ENCODE measurements around the gene PPIE.

The PPIE gene

DNA sequence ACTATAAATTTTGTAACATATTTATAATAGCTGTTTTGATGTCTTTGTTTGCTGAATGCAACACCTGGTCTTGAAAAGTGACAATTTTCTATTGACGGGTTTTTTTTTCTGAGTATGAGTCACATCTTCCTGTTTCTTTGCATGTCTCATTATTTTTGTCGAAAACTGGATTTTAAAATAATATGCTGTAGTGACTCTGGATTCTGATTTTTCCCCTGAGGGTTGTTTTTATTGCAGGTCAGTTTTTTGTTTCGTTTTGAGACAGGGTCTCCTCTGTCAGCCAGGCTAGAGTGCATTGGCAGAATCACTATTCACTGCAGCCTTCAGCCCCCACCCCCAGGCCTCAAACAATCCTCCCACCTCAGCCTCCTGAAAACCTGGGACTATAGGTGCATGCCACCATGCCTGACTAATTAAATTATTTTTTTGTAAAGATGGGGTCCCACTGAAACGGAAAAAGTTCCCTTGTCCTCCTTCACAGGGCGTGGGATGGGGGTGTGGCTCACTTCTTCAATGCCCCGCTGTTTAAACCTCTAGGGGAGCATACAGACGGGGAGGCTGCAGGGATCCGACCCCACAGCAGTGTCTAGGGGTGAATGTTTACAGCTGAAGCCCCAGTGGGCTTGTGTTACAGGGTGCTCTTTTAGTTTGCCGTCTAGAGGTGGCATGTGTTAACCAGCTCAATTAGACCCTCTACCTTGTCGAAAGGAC, 11.3 kb upstream of the PPIE start:
- no peak overlapping the region for H3K27ac Mint-ChIP-seq (ENCODE audit: low read depth)
- H3K4me1 Mint-ChIP-seq: no peaks in the 10 kb centered on the region
- ATAC-seq (replicated peaks; ENCODE audit: extremely low read depth, poor library complexity, severe bottlenecking) (no peak), DNase-seq (ENCODE audit: low spot score in 2 of 2) (no peak)
- no peaks in the 10 kb centered on the region for H3K36me3 Mint-ChIP-seq (ENCODE audit: insufficient read depth)
- no peaks in the 10 kb centered on the region for H3K9me3 Mint-ChIP-seq
- H3K27me3 Mint-ChIP-seq: peaks cover 71% of the 10 kb centered on the region
- H3K4me3 Mint-ChIP-seq: no peak overlapping the region

DNA sequence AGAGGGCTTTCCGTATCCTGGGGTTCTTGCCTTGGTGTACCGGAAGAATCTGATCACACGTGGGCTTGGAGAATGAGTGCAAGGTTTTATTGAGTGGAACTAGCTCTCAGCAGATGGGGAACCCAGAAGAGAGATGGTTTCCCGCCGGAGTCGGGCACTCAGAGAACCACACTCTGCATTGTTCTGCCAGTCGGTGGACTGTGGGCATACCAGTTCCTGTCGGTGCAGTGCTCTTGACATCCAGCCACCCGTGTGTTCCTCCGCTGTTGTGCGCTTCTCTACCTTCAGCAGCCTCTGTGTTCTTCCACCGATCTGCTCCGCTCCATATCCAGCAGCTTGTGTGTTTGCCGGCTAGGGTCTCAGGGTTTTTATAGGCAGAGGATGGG, 10.8 kb upstream of the PPIE start:
- Mint-ChIP-seq H3K36me3 (ENCODE audit: insufficient read depth) (no peaks in the 10 kb centered on the region), H3K4me3 (no peak overlapping the region), H3K27me3 (peaks cover 72% of the 10 kb centered on the region), H3K27ac (ENCODE audit: low read depth) (no peak overlapping the region), H3K9me3 (no peaks in the 10 kb centered on the region), H3K4me1 (no peaks in the 10 kb centered on the region)
- no peak for DNase-seq (ENCODE audit: low spot score in 2 of 2)
- ATAC-seq (replicated peaks; ENCODE audit: extremely low read depth, poor library complexity, severe bottlenecking): no peak

DNA sequence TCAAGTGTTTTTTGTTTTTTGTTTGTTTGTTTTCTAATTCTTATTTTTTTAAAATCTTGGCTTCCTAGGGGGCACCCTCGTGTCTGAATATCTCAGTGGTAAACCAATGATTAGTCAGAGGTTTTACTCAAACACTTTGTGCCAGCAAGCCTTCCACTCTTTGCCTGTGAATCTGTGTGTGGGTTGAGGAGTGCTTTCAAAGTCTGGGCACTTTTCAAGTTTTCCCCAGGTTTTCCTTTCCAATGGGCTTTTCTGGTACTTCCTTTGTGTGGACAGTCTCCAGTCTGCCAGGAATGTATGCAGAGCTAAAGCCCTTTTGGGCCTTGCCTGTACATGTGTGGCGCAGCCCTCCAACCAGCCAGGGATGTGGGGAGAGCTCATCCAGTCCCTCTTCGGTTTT, 9.7 kb upstream of the PPIE start:
- DNase-seq (ENCODE audit: low spot score in 2 of 2) (no peak), ATAC-seq (replicated peaks; ENCODE audit: extremely low read depth, poor library complexity, severe bottlenecking) (no peak)
- no peaks in the 10 kb centered on the region for H3K4me1 Mint-ChIP-seq
- no peak overlapping the region for H3K4me3 Mint-ChIP-seq
- H3K27me3 Mint-ChIP-seq: peaks cover 82% of the 10 kb centered on the region
- no peak overlapping the region for H3K27ac Mint-ChIP-seq (ENCODE audit: low read depth)
- no peaks in the 10 kb centered on the region for H3K9me3 Mint-ChIP-seq
- H3K36me3 Mint-ChIP-seq (ENCODE audit: insufficient read depth): no peaks in the 10 kb centered on the region

DNA sequence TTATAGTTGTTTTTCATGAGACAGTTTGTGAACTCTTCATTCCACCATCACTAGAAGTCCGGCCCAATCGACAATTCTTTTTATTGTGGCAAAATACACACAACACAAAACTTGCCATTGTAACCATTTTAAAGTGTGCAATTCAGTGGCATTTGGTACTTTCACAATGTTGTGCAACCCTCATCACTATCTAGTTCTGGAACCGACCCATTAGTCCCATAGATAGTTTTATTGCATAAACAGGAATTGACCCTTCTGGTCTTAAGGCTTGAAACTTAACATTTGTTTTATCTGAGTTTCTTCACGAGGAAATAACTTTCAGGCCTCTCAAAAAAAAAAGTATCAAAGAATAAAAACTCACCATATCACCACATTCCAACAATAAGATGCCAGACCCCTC, 8.8 kb upstream of the PPIE start:
- H3K4me3 Mint-ChIP-seq: no peak overlapping the region
- H3K27ac Mint-ChIP-seq (ENCODE audit: low read depth): no peak overlapping the region
- H3K4me1 Mint-ChIP-seq: no peaks in the 10 kb centered on the region
- no peaks in the 10 kb centered on the region for H3K36me3 Mint-ChIP-seq (ENCODE audit: insufficient read depth)
- peaks cover 82% of the 10 kb centered on the region for H3K27me3 Mint-ChIP-seq
- ATAC-seq (replicated peaks; ENCODE audit: extremely low read depth, poor library complexity, severe bottlenecking): no peak
- no peaks in the 10 kb centered on the region for H3K9me3 Mint-ChIP-seq
- DNase-seq (ENCODE audit: low spot score in 2 of 2): no peak

GRCh38 chr1:39732730-39733129, 6.0 kb upstream of the PPIE start:
- Mint-ChIP-seq H3K4me3 (no peak overlapping the region), H3K4me1 (peaks cover 8% of the 10 kb centered on the region), H3K27ac (ENCODE audit: low read depth) (no peak overlapping the region), H3K36me3 (ENCODE audit: insufficient read depth) (no peaks in the 10 kb centered on the region), H3K27me3 (peaks cover 68% of the 10 kb centered on the region), H3K9me3 (peaks cover 5% of the 10 kb centered on the region)
- ATAC-seq (replicated peaks; ENCODE audit: extremely low read depth, poor library complexity, severe bottlenecking) (no peak), DNase-seq (ENCODE audit: low spot score in 2 of 2) (no peak)

- no peak overlapping the region for H3K27ac Mint-ChIP-seq (ENCODE audit: low read depth)
- no peak for ATAC-seq (replicated peaks; ENCODE audit: extremely low read depth, poor library complexity, severe bottlenecking)
- H3K27me3 Mint-ChIP-seq: peaks cover 64% of the 10 kb centered on the region
- DNase-seq (ENCODE audit: low spot score in 2 of 2): no peak
- peaks cover 5% of the 10 kb centered on the region for H3K9me3 Mint-ChIP-seq
- no peaks in the 10 kb centered on the region for H3K36me3 Mint-ChIP-seq (ENCODE audit: insufficient read depth)
- peaks cover 12% of the 10 kb centered on the region for H3K4me1 Mint-ChIP-seq
- H3K4me3 Mint-ChIP-seq: no peak overlapping the region
Measured at GRCh38 chr1:39733161-39733560, 5.5 kb upstream of the PPIE start.

DNA sequence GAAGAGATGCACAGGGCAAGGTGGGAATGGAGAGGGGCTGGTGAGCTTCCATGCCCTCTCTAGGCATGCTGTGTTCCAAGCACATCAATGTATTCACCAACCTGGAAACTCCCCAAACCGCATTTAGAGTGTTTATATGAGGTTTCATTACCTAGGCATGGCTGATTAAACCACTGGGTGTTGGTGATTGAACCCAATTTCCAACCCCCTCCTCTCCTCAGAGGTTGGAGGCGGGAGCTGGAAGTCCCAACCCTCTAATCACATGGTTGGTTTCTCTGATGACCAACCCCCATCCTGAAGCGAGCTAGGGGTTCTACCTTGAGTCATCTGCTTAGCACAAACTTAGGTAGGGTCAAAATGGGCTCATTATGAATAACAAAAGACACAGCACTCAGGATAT, 3.0 kb upstream of the PPIE start:
- Mint-ChIP-seq H3K4me3 (no peak overlapping the region), H3K4me1 (peaks cover 33% of the 10 kb centered on the region), H3K9me3 (peaks cover 5% of the 10 kb centered on the region), H3K27me3 (peaks cover 38% of the 10 kb centered on the region), H3K36me3 (ENCODE audit: insufficient read depth) (peaks cover 4% of the 10 kb centered on the region), H3K27ac (ENCODE audit: low read depth) (no peak overlapping the region)
- no peak for DNase-seq (ENCODE audit: low spot score in 2 of 2)
- no peak for ATAC-seq (replicated peaks; ENCODE audit: extremely low read depth, poor library complexity, severe bottlenecking)

DNA sequence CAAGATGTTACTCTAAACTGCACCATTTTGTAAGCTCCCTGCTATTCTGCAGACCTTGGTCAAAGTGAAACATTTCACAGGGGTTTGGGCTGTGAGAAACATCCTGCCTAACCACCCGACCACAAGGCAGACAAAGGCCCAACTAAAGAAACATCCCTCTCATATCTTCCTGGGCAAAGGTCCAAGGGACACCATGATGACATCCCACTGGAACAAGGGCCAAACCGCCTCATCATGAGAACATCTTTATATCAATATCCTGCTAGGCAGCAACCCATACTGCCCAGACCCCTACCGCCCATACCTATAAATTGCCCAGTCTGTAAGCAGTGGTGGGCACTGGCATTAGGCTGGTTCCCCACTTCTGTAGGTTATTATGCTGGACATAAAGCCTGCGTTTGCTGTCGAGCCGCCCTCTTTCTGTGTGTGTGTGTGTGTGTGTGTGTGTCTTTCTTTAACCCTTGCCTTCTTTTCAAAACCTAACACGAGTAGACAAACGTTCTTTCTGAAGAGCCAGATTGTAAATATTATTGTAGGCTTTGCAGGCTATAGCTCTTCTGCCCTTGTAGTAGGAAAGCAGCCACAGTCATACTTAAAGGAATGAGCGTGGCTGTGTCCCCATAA, 1.0 kb upstream of the PPIE start:
- no peak for ATAC-seq (replicated peaks; ENCODE audit: extremely low read depth, poor library complexity, severe bottlenecking)
- peaks cover 33% of the 10 kb centered on the region for H3K4me1 Mint-ChIP-seq
- H3K27ac Mint-ChIP-seq (ENCODE audit: low read depth): peak overlapping the region; percentile 92
- peak overlapping the region; percentile 17 for H3K4me3 Mint-ChIP-seq
- H3K36me3 Mint-ChIP-seq (ENCODE audit: insufficient read depth): peaks cover 18% of the 10 kb centered on the region
- no peak for DNase-seq (ENCODE audit: low spot score in 2 of 2)
- peaks cover 28% of the 10 kb centered on the region for H3K27me3 Mint-ChIP-seq
- H3K9me3 Mint-ChIP-seq: peaks cover 5% of the 10 kb centered on the region

DNA sequence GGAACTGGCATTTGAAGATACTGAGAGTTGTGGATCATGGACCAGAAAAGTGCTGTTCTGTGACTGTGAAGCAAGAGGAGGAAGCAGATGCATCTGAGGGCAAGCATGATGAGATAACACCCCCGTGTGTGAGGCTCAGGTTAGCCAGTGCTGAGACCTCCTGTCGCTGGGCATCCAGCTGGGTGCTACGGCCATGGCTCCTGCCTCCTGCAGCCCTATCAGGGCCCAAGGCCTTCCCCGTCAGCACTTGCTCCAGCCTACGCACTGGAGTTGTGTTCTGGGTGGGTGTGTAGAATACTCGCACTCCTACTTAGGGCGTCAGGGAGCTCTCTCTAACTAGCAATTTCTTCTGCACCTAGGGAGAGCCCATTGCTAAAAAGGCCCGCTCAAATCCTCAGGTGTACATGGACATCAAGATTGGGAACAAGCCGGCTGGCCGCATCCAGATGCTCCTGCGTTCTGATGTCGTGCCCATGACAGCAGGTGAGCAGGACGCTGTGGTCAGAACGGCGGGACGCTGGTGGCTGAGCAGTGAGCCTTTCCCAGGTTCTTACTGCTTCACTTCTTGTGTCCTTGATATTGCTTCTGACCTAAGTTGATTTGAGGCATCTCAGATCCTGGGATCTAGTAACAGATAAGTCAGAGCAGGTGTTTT, 6.5 kb downstream of the PPIE start:
- H3K9me3 Mint-ChIP-seq: no peaks in the 10 kb centered on the region
- H3K27ac Mint-ChIP-seq (ENCODE audit: low read depth): no peak overlapping the region
- ATAC-seq (replicated peaks; ENCODE audit: extremely low read depth, poor library complexity, severe bottlenecking): no peak
- peaks cover 24% of the 10 kb centered on the region for H3K4me1 Mint-ChIP-seq
- no peaks in the 10 kb centered on the region for H3K27me3 Mint-ChIP-seq
- no peak for DNase-seq (ENCODE audit: low spot score in 2 of 2)
- H3K36me3 Mint-ChIP-seq (ENCODE audit: insufficient read depth): peaks cover 75% of the 10 kb centered on the region
- no peak overlapping the region for H3K4me3 Mint-ChIP-seq

DNA sequence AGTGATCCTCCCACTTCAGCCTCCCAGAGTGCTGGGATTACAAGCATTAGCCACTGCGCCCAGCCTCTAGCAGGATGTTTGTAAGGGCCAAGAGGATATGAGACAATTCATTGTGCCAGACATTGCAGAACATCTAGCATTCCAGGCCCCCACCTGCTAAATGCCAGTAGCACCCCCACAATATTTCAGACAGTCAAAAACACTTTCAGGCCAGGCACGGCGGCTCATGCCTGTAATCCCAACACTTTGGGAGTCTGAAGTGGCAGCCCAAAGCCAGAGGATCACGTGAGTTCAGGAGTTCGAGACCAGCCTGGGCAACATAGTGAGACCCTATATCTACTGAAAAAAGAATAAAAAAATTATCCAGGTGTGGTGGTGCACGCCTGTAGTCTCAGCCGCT, 12.9 kb downstream of the PPIE start:
- H3K27me3 Mint-ChIP-seq: no peaks in the 10 kb centered on the region
- no peak overlapping the region for H3K4me3 Mint-ChIP-seq
- no peaks in the 10 kb centered on the region for H3K9me3 Mint-ChIP-seq
- H3K36me3 Mint-ChIP-seq (ENCODE audit: insufficient read depth): peaks cover 61% of the 10 kb centered on the region
- H3K27ac Mint-ChIP-seq (ENCODE audit: low read depth): no peak overlapping the region
- H3K4me1 Mint-ChIP-seq: peaks cover 15% of the 10 kb centered on the region
- no peak for ATAC-seq (replicated peaks; ENCODE audit: extremely low read depth, poor library complexity, severe bottlenecking)
- no peak for DNase-seq (ENCODE audit: low spot score in 2 of 2)

DNA sequence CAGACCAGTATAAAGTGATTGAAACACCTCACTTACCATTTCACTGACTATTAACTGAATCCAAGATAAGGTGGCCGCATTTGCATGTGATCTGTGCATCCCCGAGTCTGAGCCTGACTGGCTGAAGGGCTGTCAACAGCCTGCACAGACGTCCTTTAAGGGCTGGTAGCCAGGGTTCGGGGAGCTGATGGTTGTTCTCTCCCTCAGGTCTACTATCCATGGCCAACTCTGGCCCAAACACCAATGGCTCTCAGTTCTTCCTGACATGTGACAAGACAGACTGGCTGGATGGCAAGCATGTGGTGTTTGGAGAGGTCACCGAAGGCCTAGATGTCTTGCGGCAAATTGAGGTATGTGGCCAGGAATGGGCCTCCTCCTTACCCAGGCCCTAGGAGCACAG, 14.0 kb downstream of the PPIE start:
- Mint-ChIP-seq H3K36me3 (ENCODE audit: insufficient read depth) (peaks cover 55% of the 10 kb centered on the region), H3K9me3 (no peaks in the 10 kb centered on the region), H3K4me3 (no peak overlapping the region), H3K27me3 (no peaks in the 10 kb centered on the region), H3K27ac (ENCODE audit: low read depth) (no peak overlapping the region), H3K4me1 (peaks cover 10% of the 10 kb centered on the region)
- ATAC-seq (replicated peaks; ENCODE audit: extremely low read depth, poor library complexity, severe bottlenecking) (no peak), DNase-seq (ENCODE audit: low spot score in 2 of 2) (no peak)

DNA sequence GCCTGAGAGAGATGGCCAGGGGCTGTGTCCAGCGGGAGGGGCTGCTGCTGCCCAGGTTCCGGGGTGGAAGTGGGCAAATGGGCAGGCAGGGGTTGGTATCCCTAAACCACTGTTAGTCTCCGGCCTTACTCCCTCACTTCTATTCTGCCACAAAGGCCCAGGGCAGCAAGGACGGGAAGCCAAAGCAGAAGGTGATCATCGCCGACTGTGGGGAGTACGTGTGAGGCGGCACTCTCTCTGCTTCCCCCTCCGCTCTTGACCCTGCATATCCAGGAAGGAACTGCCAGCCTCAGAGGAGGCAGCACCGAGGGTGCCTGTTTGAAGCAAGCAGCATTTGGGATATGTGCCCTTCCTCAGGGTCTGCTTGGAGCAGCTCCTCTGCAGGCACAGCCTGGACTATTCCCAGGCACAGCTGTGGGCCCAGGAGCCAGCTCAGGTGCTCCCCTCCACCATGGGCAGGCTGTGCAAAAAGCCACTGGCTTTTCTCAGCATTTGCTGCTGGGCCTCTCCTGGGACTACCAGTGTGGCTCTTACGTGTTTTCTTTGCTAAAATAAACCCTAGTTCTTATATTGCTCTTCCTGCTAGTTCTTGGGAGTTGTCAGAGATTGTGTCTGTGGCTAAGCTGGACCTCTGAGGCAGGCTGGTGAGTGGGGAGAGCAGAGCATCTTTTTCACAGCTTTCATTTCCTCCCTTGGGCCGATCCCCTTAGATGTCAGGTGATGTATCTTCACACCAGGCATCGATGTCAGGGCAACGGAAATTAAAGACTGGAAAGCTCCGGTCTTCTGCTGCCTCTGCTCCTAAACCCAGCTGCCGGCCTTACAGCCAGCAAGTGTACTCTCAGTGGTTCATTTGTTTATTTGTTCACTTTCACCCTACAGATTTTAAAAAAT, 14.7 kb downstream of the PPIE start:
- Mint-ChIP-seq H3K27me3 (no peaks in the 10 kb centered on the region), H3K36me3 (ENCODE audit: insufficient read depth) (peaks cover 53% of the 10 kb centered on the region), H3K4me1 (peaks cover 10% of the 10 kb centered on the region), H3K27ac (ENCODE audit: low read depth) (no peak overlapping the region), H3K9me3 (no peaks in the 10 kb centered on the region), H3K4me3 (no peak overlapping the region)
- DNase-seq (ENCODE audit: low spot score in 2 of 2) (no peak), ATAC-seq (replicated peaks; ENCODE audit: extremely low read depth, poor library complexity, severe bottlenecking) (no peak)

All from central memory CD8-positive, alpha-beta T cell (primary cell).